Measurements from ENCODE around the gene RSBN1. TPM values are rescaled to one million over a fixed set of nuclear protein-coding genes. Genes with fewer than 3 reads are reported as not detected.

RSBN1 gene
- total and polyA plus RNA-seq, 2 experiments from 2014 or later, result 12.7 to 27.3 TPM

GRCh38 chr1:113784104-113784779, 28.0 kb downstream of the RSBN1 start:
- no peak overlapping the region for H3K4me3 ChIP-seq
- H3K4me1 ChIP-seq (ENCODE audit: low read depth), result peaks cover 23% of the 10 kb centered on the region
- H3K27me3 ChIP-seq, result no peaks in the 10 kb centered on the region
- H3K36me3 ChIP-seq, result no peaks in the 10 kb centered on the region
- TF ChIP-seq CTCF (IDR thresholded peaks at IDR 0.05; ENCODE audit: low read depth, low read length), result no peak
- no peak for DNase-seq (ENCODE audit: low read depth in 1 of 2, low spot score in 1 of 2)
- H3K9me3 ChIP-seq (ENCODE audit: low read depth), result no peaks in the 10 kb centered on the region
- peak overlapping the region; percentile 3 for H3K27ac ChIP-seq

GRCh38 chr1:113783254-113784103, 28.8 kb downstream of the RSBN1 start:
- no peak for TF ChIP-seq CTCF (IDR thresholded peaks at IDR 0.05; ENCODE audit: low read depth, low read length)
- Histone ChIP-seq H3K4me1 (ENCODE audit: low read depth) (peaks cover 23% of the 10 kb centered on the region), H3K27ac (no peak overlapping the region), H3K9me3 (ENCODE audit: low read depth) (no peaks in the 10 kb centered on the region), H3K4me3 (no peak overlapping the region), H3K27me3 (no peaks in the 10 kb centered on the region), H3K36me3 (no peaks in the 10 kb centered on the region)
- peak in 1 of 2 donors; percentile 80 for DNase-seq (ENCODE audit: low read depth in 1 of 2, low spot score in 1 of 2)

DNA sequence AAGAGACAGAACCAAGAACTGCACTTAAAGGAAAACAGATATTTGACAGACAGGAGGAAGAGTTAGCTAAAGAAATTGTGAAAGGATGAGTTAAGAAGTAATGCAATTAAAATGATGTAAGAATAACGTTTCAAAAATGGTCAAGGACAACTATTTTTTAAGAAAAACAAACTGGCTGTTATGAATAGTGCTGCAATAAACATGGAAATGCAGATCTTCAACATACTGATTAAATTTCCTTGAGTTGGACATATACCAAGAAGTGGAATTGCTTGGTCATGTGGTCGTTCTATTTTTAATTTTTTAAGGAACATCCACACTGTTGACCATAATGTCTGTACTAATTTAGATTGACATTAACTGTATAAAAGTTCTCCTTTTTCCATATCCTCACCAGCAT, 29.9 kb downstream of the RSBN1 start:
- Histone ChIP-seq H3K4me3 (no peak overlapping the region), H3K4me1 (ENCODE audit: low read depth) (peaks cover 23% of the 10 kb centered on the region), H3K36me3 (peaks cover 5% of the 10 kb centered on the region), H3K27me3 (no peaks in the 10 kb centered on the region), H3K27ac (no peak overlapping the region), H3K9me3 (ENCODE audit: low read depth) (no peaks in the 10 kb centered on the region)
- DNase-seq (ENCODE audit: low read depth in 1 of 2, low spot score in 1 of 2), result peak in 1 of 2 donors; percentile 22
- no peak for TF ChIP-seq CTCF (IDR thresholded peaks at IDR 0.05; ENCODE audit: low read depth, low read length)

DNA sequence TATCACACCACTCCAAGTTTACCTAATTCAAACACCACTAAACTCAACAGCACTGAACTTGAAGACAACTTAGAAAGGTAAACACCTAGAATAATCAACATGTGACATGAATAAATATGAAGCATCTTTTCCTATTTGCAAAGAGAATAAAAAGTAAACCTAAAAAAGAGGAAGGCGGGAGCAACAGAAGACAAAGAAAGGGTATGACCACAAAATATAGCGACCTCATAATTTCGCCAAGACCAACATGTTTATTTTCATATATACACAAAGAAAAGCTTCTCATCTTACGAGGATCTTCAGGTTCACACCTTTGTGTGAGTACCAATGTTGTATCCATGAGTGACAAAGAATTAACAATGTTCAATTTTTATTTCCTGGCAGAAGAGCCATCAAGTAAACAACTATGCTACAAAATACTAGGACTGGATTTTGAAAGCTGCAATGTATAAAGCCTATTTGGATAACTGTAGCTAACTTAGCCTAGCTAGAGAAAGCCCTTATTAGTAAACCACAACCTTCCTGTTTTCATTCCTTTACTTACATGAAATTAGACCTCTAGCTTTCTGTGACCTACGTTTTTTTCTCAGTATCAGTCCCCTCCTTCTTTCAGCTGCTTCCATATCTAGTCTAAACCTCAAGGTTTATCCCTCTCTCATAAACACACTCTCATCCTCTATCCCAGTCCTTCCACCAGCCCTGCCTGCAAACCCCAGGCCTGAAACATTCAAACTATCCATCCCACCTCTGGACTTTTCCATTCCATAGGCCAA, 31.7 kb downstream of the RSBN1 start:
- peaks cover 15% of the 10 kb centered on the region for H3K4me1 ChIP-seq (ENCODE audit: low read depth)
- peaks cover 20% of the 10 kb centered on the region for H3K36me3 ChIP-seq

More for the DNA sequence above, 31.7 kb downstream of the RSBN1 start:
- no peak overlapping the region for H3K4me3 ChIP-seq
- no peak for TF ChIP-seq CTCF (IDR thresholded peaks at IDR 0.05; ENCODE audit: low read depth, low read length)
- H3K27ac ChIP-seq, result no peak overlapping the region
- no peaks in the 10 kb centered on the region for H3K27me3 ChIP-seq
- H3K9me3 ChIP-seq (ENCODE audit: low read depth), result no peaks in the 10 kb centered on the region
- DNase-seq (ENCODE audit: low read depth in 1 of 2, low spot score in 1 of 2), result no peak

Data from cardiac muscle cell (in vitro differentiated cells and primary cell).